RKO (cell line): ENCODE measurements around the gene COLEC11.
A peak's percentile ranks its signal among the peaks of the same experiment; 100 is the strongest.
"Not testable (repeated sequence)": the region's sequence is repeated elsewhere in the genome, so short reads cannot be mapped to it uniquely, and the experiment has no call there.

Experiments used
- DNase-seq: peaks from one replicate; pipeline ENCODE4 v3.0.0-alpha.2; 2016; ENCODE audit warnings: low spot score

Gene COLEC11

DNA sequence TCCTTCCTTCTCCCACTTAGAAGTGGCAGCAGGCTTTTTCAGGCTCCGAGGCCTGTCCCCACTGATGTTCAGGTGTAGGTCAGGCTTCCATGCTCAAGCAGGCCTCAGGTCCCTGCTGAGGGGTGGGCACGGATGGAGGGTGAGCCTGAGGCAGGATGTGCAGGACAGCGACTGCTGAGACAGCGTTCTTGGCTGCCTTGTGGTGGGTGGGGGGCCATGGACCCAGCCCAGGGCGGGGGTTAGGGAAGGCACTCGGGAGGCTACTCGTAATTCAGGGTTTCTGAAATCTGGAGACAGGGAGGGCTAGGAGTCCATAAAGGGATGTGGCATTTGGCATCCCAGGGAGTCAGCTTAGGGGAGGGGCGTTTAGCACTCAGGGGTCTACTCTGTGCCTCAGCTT, 30.3 kb downstream of the COLEC11 start:
- DNase-seq: no peak

- no peak for DNase-seq
Observed at GRCh38 chr2:3626118-3626811, 31.4 kb downstream of the COLEC11 start.

- no peak for DNase-seq
Observed at GRCh38 chr2:3626812-3627499, 32.0 kb downstream of the COLEC11 start.

- no peak for DNase-seq
Observed at GRCh38 chr2:3627500-3628100, 32.7 kb downstream of the COLEC11 start.

DNA sequence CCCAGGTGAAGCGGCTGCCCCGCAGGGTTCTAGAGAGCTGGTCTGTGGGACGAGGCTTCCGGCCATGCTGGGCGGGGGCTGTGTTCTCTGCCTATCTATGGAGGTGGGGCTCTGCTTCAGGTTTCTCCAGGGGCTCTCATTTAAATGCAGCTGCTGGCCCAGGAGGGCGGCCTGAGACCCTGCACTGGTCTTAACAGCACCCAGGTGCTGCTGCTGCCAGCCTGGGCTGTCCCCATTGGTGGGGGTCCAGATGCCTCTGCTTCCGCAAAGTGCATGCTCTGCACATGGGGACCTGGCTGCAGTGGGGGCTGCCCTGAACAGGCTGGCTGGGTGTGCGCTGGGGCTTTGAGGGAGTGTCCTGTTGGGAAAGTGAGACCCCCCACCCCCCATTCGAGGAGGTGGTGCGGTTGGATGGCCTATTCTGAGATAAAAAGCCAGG, 33.3 kb downstream of the COLEC11 start:
- no peak for DNase-seq

GRCh38 chr2:3628800-3629199, 33.9 kb downstream of the COLEC11 start:
- DNase-seq: no peak

DNA sequence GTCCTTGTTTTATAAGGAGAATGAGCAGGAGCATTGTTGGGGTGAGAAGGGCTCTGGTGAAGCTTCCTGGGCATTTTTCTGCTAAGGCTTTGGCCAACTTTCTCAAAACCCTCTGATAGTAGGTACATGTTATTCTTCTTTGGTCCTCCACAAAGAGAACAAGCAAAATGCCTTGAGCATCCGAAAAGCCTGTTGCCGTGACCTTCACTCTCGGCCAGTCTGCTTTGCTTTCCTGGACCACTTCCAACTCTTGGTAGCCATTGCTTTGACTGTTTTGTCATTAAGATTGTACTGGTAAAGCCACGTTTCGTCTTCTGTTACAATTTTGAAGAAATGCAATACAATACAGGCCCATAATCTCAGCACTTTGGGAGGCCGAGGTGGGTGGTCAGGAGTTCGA, 35.7 kb downstream of the COLEC11 start:
- no peak for DNase-seq

- no peak for DNase-seq
Observed at GRCh38 chr2:3631161-3631850, 36.4 kb downstream of the COLEC11 start.

DNA sequence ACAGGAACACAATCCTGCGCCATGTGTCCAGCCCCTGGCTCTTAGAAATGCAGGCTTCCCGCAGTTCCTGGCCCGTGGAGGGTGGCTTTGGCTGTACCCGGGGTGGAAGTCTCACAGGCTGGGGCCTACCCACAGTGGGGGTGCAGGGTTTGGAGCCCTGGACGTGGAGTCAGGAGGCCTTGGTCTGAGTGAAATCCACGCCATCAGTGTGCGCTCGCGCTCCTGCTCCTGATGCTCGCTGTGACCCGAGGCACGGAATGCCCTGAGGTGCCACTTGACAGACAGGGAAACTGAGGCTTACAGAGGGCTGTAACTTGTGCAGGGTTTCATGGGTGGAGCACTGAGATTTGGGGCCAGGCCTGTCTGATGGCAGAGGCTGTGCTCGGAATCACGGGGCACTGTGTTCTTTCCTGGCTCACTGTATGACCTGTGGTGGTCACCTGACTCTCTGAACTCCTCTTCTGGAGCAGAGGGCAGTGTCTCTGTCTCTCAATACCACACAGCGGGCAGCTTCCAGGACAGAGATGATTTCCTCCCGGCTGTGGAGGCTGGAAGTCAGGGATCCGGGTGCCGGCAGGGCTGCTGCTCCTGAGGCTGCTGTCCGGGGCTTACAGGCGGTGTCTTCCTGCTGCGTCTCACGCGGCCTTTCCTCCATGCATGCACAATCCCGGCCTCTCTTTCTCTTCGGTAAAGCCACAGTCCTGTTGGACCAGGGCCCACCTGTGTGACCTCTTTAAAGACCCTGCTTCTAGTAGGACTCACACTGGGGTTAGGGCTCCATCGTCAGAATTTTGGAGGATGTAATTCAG, 37.1 kb downstream of the COLEC11 start:
- DNase-seq: no peak

- peak; percentile 50 for DNase-seq
Observed at GRCh38 chr2:3633089-3633981, 38.4 kb downstream of the COLEC11 start.

GRCh38 chr2:3633982-3634595, 39.2 kb downstream of the COLEC11 start:
- DNase-seq: no peak

GRCh38 chr2:3634596-3635121, 39.7 kb downstream of the COLEC11 start:
- no peak for DNase-seq

GRCh38 chr2:3635171-3635974, 40.5 kb downstream of the COLEC11 start:
- no peak for DNase-seq

- DNase-seq: not testable (repeated sequence)
Observed at GRCh38 chr2:3635975-3636327, 41.0 kb downstream of the COLEC11 start.

DNA sequence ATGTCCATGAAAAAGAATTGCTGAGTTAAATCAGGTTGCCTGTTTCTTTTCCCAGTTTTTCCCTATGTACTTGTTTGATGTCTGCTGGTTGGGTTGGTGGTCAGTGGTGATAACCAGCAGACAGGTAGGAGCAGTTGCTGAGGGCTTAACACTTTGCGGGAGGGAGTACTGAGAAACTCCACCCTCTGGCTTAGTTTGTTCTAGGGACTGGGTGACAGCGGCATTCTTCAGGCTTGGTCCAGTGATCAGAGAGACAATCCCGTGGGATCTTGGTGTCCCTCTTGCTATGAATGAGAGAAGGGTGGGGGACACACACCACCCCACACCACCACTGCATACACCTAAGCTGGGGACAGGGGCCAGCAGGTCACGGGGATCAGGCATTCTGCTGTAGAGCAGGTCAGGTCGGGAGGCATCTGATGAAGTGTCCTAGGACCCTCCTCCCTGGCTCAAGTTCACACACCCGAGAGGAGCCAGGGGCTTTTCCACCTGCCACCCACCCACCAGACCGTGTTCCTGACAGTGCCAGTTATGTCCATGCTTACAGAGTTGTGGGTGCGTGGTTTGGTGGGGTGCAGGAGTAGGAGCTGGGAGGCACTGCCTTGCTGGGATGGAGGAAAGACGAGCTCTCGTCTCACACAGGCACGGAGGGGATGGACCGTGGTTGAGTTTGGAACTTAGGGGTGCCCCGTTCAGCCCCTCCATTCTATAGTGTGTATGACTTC, 41.8 kb downstream of the COLEC11 start:
- DNase-seq: no peak

DNA sequence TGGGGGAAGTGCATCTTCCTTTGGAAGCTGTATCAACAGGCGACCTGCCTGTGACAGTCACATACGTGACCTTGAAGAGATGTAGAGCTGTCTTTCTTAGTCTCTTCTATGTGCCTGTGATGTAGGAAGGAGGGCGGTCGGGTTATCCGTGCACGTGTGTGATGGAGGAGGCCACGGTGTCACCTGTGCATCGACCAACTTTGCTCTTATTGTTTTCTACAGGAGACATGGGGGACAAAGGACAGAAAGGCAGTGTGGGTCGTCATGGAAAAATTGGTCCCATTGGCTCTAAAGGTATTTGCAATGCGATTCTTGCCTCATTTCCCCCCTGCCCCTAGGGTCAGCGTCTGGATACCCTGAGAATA, 42.4 kb downstream of the COLEC11 start:
- DNase-seq: no peak

- DNase-seq: no peak
Observed at GRCh38 chr2:3637692-3638455, 43.0 kb downstream of the COLEC11 start.

GRCh38 chr2:3638456-3638810, 43.5 kb downstream of the COLEC11 start:
- DNase-seq: no peak
